Activated T-helper 9 cell treated with anti-CD3 and anti-CD28 coated beads, Interleukin-2, amount 50 U/mL, for 16 hours (primary cell): ENCODE measurements around the gene RCVRN.

Source experiments
- DNase-seq: peaks from one replicate; pipeline ENCODE4 v3.0.0-alpha.2; 2020; ENCODE audit warnings: low read depth

The RCVRN gene

GRCh38 chr17:9850151-9850550 is 54.9 kb downstream of the RCVRN start:
- no peak for DNase-seq
